ENCODE measurements around the gene JPH2.

JPH2 gene

GRCh38 chr20:44075191-44075949 lies 111.6 kb downstream of the JPH2 start:
- no peak for TF ChIP-seq ZFX (IDR thresholded peaks at IDR 0.05)
- no peak for TF ChIP-seq CTCF (conservative IDR thresholded peaks at IDR 0.05)
- H3K27ac ChIP-seq = no peak overlapping the region

GRCh38 chr20:44074252-44075151 lies 112.5 kb downstream of the JPH2 start:
- TF ChIP-seq ZFX (IDR thresholded peaks at IDR 0.05) (no peak), CTCF (conservative IDR thresholded peaks at IDR 0.05) (no peak)
- H3K27ac ChIP-seq = no peak overlapping the region

GRCh38 chr20:44073675-44074071 lies 113.3 kb downstream of the JPH2 start:
- no peak for TF ChIP-seq ZFX (IDR thresholded peaks at IDR 0.05)
- no peak for TF ChIP-seq CTCF (conservative IDR thresholded peaks at IDR 0.05)
- no peak overlapping the region for H3K27ac ChIP-seq

- TF ChIP-seq ZFX (IDR thresholded peaks at IDR 0.05) (no peak), CTCF (conservative IDR thresholded peaks at IDR 0.05) (no peak)
- no peak overlapping the region for H3K27ac ChIP-seq
Observed at GRCh38 chr20:44073011-44073674, 113.8 kb downstream of the JPH2 start.

- H3K27ac ChIP-seq = no peak overlapping the region
- no peak for TF ChIP-seq ZFX (IDR thresholded peaks at IDR 0.05)
- TF ChIP-seq CTCF (conservative IDR thresholded peaks at IDR 0.05) = no peak
Observed at GRCh38 chr20:44072384-44072783, 114.6 kb downstream of the JPH2 start.

GRCh38 chr20:44071526-44072111 lies 115.4 kb downstream of the JPH2 start:
- no peak overlapping the region for H3K27ac ChIP-seq
- TF ChIP-seq CTCF (conservative IDR thresholded peaks at IDR 0.05) = no peak
- TF ChIP-seq ZFX (IDR thresholded peaks at IDR 0.05) = no peak

Measured in C4-2B (cell line).